G401.6 (cell line): ENCODE results near the gene AMZ1.
"Not testable (repeated sequence)": the region's sequence is repeated elsewhere in the genome, so short reads cannot be mapped to it uniquely, and the experiment has no call there.

Experiments used
- FAIRE-seq: peaks from 2 replicates; lab custom pipeline; 2012; peaks lifted over from hg19 to GRCh38; lab: Jason Lieb, UNC

The AMZ1 gene

GRCh38 chr7:2729031-2729892 lies 41.3 kb downstream of the AMZ1 start:
- FAIRE-seq = no peak

- FAIRE-seq = no peak
These were observed 42.1 kb downstream of the AMZ1 start for GRCh38 chr7:2729893-2730716.

GRCh38 chr7:2730846-2731770 lies 43.1 kb downstream of the AMZ1 start:
- no peak for FAIRE-seq

GRCh38 chr7:2732388-2732787 lies 44.4 kb downstream of the AMZ1 start:
- no peak for FAIRE-seq

- no peak for FAIRE-seq
These were observed 45.1 kb downstream of the AMZ1 start for GRCh38 chr7:2732959-2733584.

GRCh38 chr7:2734084-2734686 lies 46.2 kb downstream of the AMZ1 start:
- FAIRE-seq = no peak

GRCh38 chr7:2734751-2735571 lies 47.0 kb downstream of the AMZ1 start:
- FAIRE-seq = no peak

- no peak for FAIRE-seq
These were observed 47.7 kb downstream of the AMZ1 start for GRCh38 chr7:2735744-2736143.

GRCh38 chr7:2736411-2736914 lies 48.5 kb downstream of the AMZ1 start:
- FAIRE-seq = no peak

- FAIRE-seq = not testable (repeated sequence)
These were observed 49.2 kb downstream of the AMZ1 start for GRCh38 chr7:2737005-2737743.

GRCh38 chr7:2737771-2738540 lies 50.0 kb downstream of the AMZ1 start:
- no peak for FAIRE-seq

GRCh38 chr7:2738766-2739549 lies 51.0 kb downstream of the AMZ1 start:
- no peak for FAIRE-seq

GRCh38 chr7:2743523-2744185 lies 55.7 kb downstream of the AMZ1 start:
- not testable (repeated sequence) for FAIRE-seq

GRCh38 chr7:2748684-2749083 lies 60.7 kb downstream of the AMZ1 start:
- FAIRE-seq = not testable (repeated sequence)

- no peak for FAIRE-seq
These were observed 62.0 kb downstream of the AMZ1 start for GRCh38 chr7:2750004-2750407.

- no peak for FAIRE-seq
These were observed 63.1 kb downstream of the AMZ1 start for GRCh38 chr7:2751086-2751485.

GRCh38 chr7:2753148-2753547 lies 65.1 kb downstream of the AMZ1 start:
- no peak for FAIRE-seq
